NCI-H82 (cell line): Measurements from ENCODE around the gene NOS1AP.
A peak's percentile ranks its signal among the peaks of the same experiment; 100 is the strongest.
"Not testable (repeated sequence)": the region's sequence is repeated elsewhere in the genome, so short reads cannot be mapped to it uniquely, and the experiment has no call there.

Experiments
- DNase-seq: peaks from one replicate; lab custom pipeline; 2025; lab: John Stamatoyannopoulos, UW

The NOS1AP gene

GRCh38 chr1:162416215-162416614, 346.7 kb downstream of the NOS1AP start:
- no peak for DNase-seq

- DNase-seq = no peak
These were observed 347.4 kb downstream of the NOS1AP start for GRCh38 chr1:162416909-162417308.

- no peak for DNase-seq
These were observed 348.2 kb downstream of the NOS1AP start for GRCh38 chr1:162417650-162418049.

DNA sequence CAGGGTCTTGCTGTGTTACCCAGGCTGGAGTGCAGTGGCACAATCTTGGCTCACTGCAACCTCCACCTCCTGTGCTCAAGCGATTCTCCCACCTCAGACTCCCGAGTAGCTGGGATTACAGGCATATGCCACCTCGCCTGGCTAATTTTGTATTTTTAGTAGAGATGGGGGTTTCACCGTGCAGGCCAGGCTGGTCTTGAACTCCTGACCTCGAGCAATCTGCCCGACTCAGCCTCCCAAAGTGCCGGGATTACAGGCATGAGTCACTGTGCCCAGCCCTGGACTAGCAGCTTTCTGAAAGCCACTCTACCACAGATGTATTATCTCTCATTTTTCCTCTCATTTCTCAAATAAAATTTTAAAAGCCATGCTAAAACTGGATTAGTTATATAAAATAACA, 349.1 kb downstream of the NOS1AP start:
- not testable (repeated sequence) for DNase-seq

GRCh38 chr1:162419450-162419931, 350.0 kb downstream of the NOS1AP start:
- DNase-seq = peak; percentile 95
